HG03196 (cell line): Measurements from ENCODE around the gene SRRM2.

Source experiments
- ATAC-seq: cut with Tn5 transposase; IDR thresholded peaks from one replicate; pipeline ENCODE4 v1.9.1; 2021; ENCODE audit not compliant: unreplicated experiment

Gene SRRM2

GRCh38 chr16:2737895-2738418, 14.5 kb upstream of the SRRM2 start:
- no peak for ATAC-seq

- no peak for ATAC-seq
Measured at GRCh38 chr16:2738615-2739014, 13.8 kb upstream of the SRRM2 start.

- no peak for ATAC-seq
Measured at GRCh38 chr16:2739625-2740430, 12.6 kb upstream of the SRRM2 start.

- ATAC-seq: no peak
Measured at GRCh38 chr16:2740476-2740875, 12.0 kb upstream of the SRRM2 start.

GRCh38 chr16:2741168-2741567, 11.3 kb upstream of the SRRM2 start:
- no peak for ATAC-seq

- no peak for ATAC-seq
Measured at GRCh38 chr16:2742323-2743006, 10.0 kb upstream of the SRRM2 start.

GRCh38 chr16:2743007-2743810, 9.2 kb upstream of the SRRM2 start:
- no peak for ATAC-seq

- ATAC-seq: no peak
Measured at GRCh38 chr16:2744711-2745110, 7.7 kb upstream of the SRRM2 start.

GRCh38 chr16:2745116-2745890, 7.1 kb upstream of the SRRM2 start:
- ATAC-seq: no peak

- ATAC-seq: no peak
Measured at GRCh38 chr16:2745961-2746360, 6.5 kb upstream of the SRRM2 start.

GRCh38 chr16:2748757-2749455, 3.5 kb upstream of the SRRM2 start:
- no peak for ATAC-seq

GRCh38 chr16:2749476-2749875, 3.0 kb upstream of the SRRM2 start:
- no peak for ATAC-seq

- ATAC-seq: no peak
Measured at GRCh38 chr16:2749936-2750335, 2.5 kb upstream of the SRRM2 start.

GRCh38 chr16:2751577-2752034, 832 bp upstream of the SRRM2 start:
- peak; percentile 31 for ATAC-seq

GRCh38 chr16:2752850-2753732, 653 bp downstream of the SRRM2 start:
- peak; percentile 33 for ATAC-seq

GRCh38 chr16:2753733-2754020, 1.2 kb downstream of the SRRM2 start:
- ATAC-seq: no peak

GRCh38 chr16:2755158-2755557, 2.7 kb downstream of the SRRM2 start:
- no peak for ATAC-seq

GRCh38 chr16:2756288-2757015, 4.0 kb downstream of the SRRM2 start:
- no peak for ATAC-seq

GRCh38 chr16:2757344-2757743, 4.9 kb downstream of the SRRM2 start:
- ATAC-seq: no peak
